Measurements from ENCODE around the gene NAPB.

DNA sequence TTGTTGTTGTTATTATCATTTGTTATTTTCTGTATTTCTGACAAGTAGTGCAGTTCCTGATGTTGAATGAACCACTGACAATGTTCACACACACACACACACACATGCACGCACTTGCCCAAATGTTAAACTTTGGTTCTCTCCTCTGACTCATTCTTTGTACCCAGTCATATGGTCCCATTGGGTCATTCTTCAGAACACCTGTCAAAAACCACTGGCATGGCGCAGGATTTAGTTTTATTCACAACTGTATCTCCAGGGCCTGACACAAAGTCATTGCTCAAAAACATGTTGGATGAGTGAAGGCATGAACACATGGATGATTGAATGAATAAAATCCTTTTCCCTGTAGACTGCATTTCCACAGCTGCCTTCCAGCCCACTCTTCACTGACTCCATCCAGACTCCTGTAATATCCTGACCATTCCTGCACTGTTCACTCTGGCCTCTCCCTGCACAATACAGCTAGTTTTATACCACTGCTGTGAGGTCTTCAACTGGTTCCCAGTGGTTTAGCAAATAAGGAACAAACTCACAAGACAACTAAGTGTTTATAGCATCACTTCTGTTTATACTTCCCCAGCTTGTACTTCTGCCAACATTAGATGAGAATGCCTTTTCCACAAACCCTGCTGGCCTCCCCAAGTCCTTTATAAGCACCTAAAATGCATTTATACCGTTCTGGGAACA is 38.3 kb upstream of the NAPB start:
- no peak for TF ChIP-seq CTCF (IDR thresholded peaks at IDR 0.05)
- TF ChIP-seq EP300 (IDR thresholded peaks at IDR 0.05): no peak
- no peak for TF ChIP-seq ZFP36 (IDR thresholded peaks at IDR 0.05; ENCODE audit: borderline replicate concordance, partially characterized antibody)
- no peak for TF ChIP-seq RAD21 (conservative IDR thresholded peaks at IDR 0.05 in 1 of 2, IDR thresholded peaks at IDR 0.05 in 1 of 2)
- no peak for TF ChIP-seq POLR2A (IDR thresholded peaks at IDR 0.05; ENCODE audit: low read length)
- no peak for TF ChIP-seq RARB (CRISPR knock-in tag; IDR thresholded peaks at IDR 0.05)
- no peak for TF ChIP-seq CBX8 (IDR thresholded peaks at IDR 0.05)
- TF ChIP-seq KDM1A (IDR thresholded peaks at IDR 0.05; ENCODE audit: low read depth): no peak
- no peak for TF ChIP-seq EHF (CRISPR knock-in tag; IDR thresholded peaks at IDR 0.05)
- TF ChIP-seq BHLHE40 (IDR thresholded peaks at IDR 0.05; ENCODE audit: low read depth, low read length): no peak

Measured in A549 (cell line).